Islet precursor cell (in vitro differentiated cells): ENCODE measurements around the gene ICAM5.
"Not testable (repeated sequence)": the region's sequence is repeated elsewhere in the genome, so short reads cannot be mapped to it uniquely, and the experiment has no call there.

ENCODE experiments used
- DNase-seq: peaks from one replicate; pipeline ENCODE4 v3.0.0-alpha.2; 2018

The ICAM5 gene

DNA sequence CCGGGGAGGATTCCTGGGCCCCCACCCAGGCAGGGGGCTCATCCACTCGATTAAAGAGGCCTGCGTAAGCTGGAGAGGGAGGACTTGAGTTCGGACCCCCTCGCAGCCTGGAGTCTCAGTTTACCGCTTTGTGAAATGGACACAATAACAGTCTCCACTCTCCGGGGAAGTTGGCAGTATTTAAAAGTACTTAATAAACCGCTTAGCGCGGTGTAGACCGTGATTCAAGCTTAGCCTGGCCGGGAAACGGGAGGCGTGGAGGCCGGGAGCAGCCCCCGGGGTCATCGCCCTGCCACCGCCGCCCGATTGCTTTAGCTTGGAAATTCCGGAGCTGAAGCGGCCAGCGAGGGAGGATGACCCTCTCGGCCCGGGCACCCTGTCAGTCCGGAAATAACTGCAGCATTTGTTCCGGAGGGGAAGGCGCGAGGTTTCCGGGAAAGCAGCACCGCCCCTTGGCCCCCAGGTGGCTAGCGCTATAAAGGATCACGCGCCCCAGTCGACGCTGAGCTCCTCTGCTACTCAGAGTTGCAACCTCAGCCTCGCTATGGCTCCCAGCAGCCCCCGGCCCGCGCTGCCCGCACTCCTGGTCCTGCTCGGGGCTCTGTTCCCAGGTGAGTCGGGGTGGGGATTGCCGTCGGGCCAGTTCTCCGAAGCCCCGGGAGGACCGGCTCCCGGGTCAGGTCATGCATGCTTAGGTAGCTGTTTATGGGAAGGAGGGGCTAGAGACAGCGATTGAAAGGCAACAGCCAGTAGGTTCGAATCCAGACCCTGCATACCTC is 18.9 kb upstream of the ICAM5 start, which contains the start of gene ICAM1:
Gene ICAM1 (plus strand): TSS at position 505 of the 779 bp plus-strand sequence. CDS start 40 bp downstream, at position 545.
- DNase-seq = peak; percentile 79

- DNase-seq = no peak
Observed at GRCh38 chr19:10271543-10272086, 18.1 kb upstream of the ICAM5 start.

- DNase-seq = no peak
Observed at GRCh38 chr19:10274589-10274988, 15.2 kb upstream of the ICAM5 start.

- DNase-seq = no peak
Observed at GRCh38 chr19:10277795-10278589, 11.8 kb upstream of the ICAM5 start.

GRCh38 chr19:10278935-10279334 is 10.8 kb upstream of the ICAM5 start:
- DNase-seq = no peak

DNA sequence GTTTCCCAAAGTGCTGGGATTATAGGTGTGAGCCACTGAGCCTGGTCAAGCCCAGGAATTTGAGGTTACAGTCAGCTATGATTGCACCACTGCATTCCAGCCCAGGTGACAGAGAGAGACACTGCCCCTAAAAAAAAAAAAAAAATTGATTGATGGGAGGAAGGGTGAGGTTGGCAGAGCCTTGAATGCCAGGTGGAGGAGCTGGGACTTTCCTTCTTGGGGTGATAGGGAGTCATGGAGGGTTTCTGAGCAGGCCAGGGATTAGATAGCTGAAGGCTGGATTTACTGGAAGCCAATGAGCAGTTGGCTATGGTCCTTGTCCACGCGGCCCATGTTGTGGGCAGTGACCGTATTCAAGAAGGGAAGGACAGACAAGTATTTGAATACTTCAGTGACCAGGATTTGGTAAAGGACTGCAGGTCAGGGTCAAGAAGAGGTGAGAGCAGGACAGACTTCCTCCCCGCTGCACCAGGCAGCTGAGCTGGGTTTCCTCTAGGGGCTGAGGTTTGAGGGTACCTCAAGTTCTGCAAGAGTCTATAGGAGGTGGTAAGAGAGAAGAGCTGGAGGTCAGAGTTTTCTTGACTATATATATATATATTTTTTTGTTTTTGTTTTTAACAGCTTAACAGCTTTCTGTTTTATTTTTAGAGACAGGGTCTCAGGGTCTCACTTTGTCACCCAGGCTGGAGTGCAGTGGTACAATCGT is 9.9 kb upstream of the ICAM5 start:
- no peak for DNase-seq

DNA sequence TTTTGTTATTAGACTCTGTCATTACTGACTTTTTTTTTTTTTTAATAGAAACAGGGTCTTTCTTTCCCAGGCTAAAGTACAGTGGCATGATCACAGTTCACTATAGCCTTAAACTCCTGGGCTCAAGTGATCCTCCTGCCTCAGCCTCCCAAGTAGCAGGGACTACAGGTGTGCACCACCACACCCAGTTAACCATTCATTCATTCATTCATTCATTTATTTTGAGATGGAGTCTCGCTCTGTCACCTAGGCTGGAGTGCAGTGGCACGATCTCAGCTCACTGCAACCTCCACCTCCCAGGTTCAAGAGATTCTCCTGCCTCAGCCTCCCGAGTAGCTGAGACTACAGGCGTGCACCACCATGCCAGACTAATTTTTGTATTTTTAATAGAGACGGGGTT is 7.7 kb upstream of the ICAM5 start:
- DNase-seq = not testable (repeated sequence)

DNA sequence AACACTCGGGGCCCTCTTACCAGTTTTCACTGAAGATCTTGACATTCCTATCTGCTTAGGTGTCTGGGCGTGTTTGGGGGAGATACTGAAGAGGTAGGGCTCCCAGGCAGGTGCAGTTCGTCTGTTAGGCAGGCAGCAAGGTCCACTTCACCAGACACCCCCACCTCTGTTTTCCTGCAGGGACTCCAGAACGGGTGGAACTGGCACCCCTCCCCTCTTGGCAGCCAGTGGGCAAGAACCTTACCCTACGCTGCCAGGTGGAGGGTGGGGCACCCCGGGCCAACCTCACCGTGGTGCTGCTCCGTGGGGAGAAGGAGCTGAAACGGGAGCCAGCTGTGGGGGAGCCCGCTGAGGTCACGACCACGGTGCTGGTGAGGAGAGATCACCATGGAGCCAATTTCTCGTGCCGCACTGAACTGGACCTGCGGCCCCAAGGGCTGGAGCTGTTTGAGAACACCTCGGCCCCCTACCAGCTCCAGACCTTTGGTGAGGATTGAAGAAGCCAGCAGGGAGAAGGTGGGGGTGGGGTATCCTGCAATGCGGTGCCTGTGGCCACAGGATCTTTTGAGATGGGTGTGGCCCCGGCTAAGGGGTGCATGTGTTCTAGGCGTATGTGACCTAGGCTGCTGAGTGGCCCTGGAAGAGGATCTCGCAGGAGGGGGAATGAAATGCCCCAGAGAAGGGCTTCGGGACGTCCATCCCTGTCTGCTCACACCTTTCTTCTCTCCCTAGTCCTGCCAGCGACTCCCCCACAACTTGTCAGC is 6.3 kb upstream of the ICAM5 start:
- no peak for DNase-seq

GRCh38 chr19:10284065-10284959 is 5.4 kb upstream of the ICAM5 start:
- DNase-seq = no peak

GRCh38 chr19:10284960-10285278 is 4.8 kb upstream of the ICAM5 start:
- no peak for DNase-seq

GRCh38 chr19:10285393-10285792 is 4.4 kb upstream of the ICAM5 start:
- no peak for DNase-seq

- DNase-seq = no peak
Observed at GRCh38 chr19:10286803-10287737, 2.7 kb upstream of the ICAM5 start, which contains the start of gene ICAM4. TSS of gene ICAM4 (plus strand) at chr19:10286955. CDS start at chr19:10287013, 58 bp downstream.

DNA sequence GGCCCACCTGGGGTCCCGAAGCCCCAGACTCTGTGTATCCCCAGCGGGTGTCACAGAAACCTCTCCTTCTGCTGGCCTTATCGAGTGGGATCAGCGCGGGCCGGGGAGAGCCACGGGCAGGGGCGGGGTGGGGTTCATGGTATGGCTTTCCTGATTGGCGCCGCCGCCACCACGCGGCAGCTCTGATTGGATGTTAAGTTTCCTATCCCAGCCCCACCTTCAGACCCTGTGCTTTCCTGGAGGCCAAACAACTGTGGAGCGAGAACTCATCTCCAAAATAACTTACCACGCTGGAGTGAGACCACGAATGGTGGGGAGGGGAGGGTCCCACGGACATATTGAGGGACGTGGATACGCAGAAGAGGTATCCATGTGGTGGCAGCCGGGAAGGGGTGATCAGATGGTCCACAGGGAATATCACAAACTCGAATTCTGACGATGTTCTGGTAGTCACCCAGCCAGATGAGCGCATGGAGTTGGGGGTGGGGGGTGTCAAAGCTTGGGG is 1.0 kb upstream of the ICAM5 start:
- DNase-seq = peak; percentile 79

GRCh38 chr19:10289167-10289835 is 451 bp upstream of the ICAM5 start:
- no peak for DNase-seq

DNA sequence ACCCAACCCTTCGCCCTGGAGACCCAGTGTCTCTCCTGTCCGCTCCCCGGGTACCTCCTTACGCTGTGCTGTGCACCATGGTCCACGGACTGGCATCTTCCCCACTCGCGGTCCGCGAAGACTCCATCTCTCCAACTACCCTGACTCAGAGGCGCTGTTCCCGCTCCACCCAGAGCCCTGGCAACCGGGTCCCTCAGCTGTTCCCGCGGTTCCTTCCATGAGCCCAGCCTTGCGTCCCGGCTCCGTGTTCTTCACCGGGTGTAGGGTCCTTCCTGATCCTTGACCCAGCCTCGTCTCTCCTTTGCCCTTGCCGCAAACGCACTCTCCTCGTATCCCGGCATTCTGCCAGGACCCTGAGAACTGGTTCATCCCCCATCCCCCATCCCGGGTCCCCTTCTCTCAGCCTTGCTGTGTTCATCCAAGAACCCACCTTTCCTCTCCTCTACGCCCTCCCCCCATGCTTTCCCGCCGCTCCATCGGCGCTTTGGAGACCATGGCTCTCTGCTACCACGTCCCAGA is 664 bp downstream of the ICAM5 start:
- DNase-seq = no peak

GRCh38 chr19:10290876-10291553 is 1.3 kb downstream of the ICAM5 start:
- DNase-seq = no peak

DNA sequence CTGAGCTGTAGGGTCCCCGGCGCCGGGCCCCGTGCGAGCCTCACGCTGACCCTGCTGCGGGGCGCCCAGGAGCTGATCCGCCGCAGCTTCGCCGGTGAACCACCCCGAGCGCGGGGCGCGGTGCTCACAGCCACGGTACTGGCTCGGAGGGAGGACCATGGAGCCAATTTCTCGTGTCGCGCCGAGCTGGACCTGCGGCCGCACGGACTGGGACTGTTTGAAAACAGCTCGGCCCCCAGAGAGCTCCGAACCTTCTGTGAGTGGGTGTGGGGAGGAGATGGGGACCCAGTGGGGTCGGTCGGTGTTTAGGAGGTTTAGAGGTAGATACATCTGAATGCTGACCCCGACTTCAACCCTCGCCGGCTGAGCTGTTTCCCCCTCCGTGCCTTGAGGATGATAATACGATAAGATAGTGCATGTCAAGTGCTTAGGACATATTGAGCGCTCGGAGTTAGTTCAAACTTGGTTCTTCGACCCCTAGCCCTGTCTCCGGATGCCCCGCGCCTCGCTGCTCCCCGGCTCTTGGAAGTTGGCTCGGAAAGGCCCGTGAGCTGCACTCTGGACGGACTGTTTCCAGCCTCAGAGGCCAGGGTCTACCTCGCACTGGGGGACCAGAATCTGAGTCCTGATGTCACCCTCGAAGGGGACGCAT is 1.9 kb downstream of the ICAM5 start:
- no peak for DNase-seq

DNA sequence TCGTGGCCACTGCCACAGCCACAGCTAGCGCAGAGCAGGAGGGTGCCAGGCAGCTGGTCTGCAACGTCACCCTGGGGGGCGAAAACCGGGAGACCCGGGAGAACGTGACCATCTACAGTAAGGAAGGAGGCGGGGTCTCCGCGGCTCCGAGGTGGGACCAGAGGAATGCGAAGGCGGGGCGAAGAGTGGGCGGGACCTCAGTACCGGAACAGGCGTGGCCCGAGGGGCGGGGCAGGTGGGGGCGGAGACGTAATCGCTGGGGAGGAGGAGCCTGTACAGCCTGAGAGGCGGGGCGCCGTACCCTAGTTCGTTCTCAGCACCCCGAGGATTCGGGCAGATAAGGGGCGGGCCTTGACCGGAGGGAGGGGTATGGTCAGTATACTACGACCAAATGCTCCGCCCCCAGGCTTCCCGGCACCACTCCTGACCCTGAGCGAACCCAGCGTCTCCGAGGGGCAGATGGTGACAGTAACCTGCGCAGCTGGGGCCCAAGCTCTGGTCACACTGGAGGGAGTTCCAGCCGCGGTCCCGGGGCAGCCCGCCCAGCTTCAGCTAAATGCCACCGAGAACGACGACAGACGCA is 2.5 kb downstream of the ICAM5 start:
- DNase-seq = peak; percentile 84
